ENCODE measurements around the gene LILRB4.

The LILRB4 gene

DNA sequence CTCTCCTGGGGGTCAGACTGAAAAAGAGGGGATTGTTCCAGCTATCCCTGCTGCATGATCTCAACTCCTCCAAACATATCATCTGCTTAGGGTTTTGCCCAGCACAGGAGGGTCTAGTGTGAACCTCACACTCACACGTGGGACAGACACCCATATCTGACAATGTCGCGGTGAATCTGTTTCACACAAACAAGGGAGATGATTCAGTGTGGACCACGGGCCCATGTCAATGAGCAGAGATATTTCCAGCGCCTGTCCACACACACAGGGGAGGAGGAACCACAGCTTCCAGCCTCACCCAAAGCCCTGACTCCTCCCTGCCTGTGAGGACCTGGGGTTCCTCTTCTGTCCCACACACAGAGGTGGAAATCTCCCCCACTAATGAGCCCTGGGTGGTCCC is 31.9 kb downstream of the LILRB4 start:
- H3K9me3 ChIP-seq (ENCODE audit: control insufficient read depth, insufficient read depth, low read depth, low read length): no peaks in the 10 kb centered on the region
- no peaks in the 10 kb centered on the region for H3K36me3 ChIP-seq (ENCODE audit: control insufficient read depth in 2 of 2, insufficient read depth in 1 of 2, low read length in 2 of 2)
- no peak overlapping the region for H3K27ac ChIP-seq (ENCODE audit: extremely low read depth, low read depth, low read length)
- H3K4me3 ChIP-seq (ENCODE audit: low read depth, low read length): no peak overlapping the region
- ChIA-PET POLR2A (no interaction called here), CTCF (interaction anchor here (0.7 to 1.0 kb wide), 2 partner anchors 20 to 1639 kb away, joined by 3 to 4 read pairs; no protein-coding TSS in a partner anchor)
- H3K4me1 ChIP-seq (ENCODE audit: control insufficient read depth, insufficient read depth, low read length): no peaks in the 10 kb centered on the region
- TF ChIP-seq ZFP37 (tag by site-specific recombination; IDR thresholded peaks at IDR 0.05) (no peak), RBAK (tag by site-specific recombination; IDR thresholded peaks at IDR 0.05) (no peak), ZNF571 (tag by site-specific recombination; IDR thresholded peaks at IDR 0.05) (no peak), ZNF169 (tag by site-specific recombination; IDR thresholded peaks at IDR 0.05) (no peak), ZSCAN30 (tag by site-specific recombination; IDR thresholded peaks at IDR 0.05) (no peak), TCF7L2 (IDR thresholded peaks at IDR 0.05; ENCODE audit: borderline replicate concordance, low read depth, low read length) (no peak), ZNF596 (tag by site-specific recombination; IDR thresholded peaks at IDR 0.05) (no peak), ZNF138 (tag by site-specific recombination; IDR thresholded peaks at IDR 0.05; ENCODE audit: borderline replicate concordance) (no peak), ZNF16 (tag by site-specific recombination; IDR thresholded peaks at IDR 0.05; ENCODE audit: low read depth) (no peak), ZNF548 (tag by site-specific recombination; IDR thresholded peaks at IDR 0.05) (no peak), ZNF837 (tag by site-specific recombination; IDR thresholded peaks at IDR 0.05) (no peak)
- TF ChIP-seq, protein P1, sequence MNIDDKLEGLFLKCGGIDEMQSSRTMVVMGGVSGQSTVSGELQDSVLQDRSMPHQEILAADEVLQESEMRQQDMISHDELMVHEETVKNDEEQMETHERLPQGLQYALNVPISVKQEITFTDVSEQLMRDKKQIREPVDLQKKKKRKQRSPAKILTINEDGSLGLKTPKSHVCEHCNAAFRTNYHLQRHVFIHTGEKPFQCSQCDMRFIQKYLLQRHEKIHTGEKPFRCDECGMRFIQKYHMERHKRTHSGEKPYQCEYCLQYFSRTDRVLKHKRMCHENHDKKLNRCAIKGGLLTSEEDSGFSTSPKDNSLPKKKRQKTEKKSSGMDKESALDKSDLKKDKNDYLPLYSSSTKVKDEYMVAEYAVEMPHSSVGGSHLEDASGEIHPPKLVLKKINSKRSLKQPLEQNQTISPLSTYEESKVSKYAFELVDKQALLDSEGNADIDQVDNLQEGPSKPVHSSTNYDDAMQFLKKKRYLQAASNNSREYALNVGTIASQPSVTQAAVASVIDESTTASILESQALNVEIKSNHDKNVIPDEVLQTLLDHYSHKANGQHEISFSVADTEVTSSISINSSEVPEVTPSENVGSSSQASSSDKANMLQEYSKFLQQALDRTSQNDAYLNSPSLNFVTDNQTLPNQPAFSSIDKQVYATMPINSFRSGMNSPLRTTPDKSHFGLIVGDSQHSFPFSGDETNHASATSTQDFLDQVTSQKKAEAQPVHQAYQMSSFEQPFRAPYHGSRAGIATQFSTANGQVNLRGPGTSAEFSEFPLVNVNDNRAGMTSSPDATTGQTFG (tag by site-specific recombination; IDR thresholded peaks at IDR 0.05; ENCODE audit: borderline replicate concordance): no peak
- TF ChIP-seq, protein P2, sequence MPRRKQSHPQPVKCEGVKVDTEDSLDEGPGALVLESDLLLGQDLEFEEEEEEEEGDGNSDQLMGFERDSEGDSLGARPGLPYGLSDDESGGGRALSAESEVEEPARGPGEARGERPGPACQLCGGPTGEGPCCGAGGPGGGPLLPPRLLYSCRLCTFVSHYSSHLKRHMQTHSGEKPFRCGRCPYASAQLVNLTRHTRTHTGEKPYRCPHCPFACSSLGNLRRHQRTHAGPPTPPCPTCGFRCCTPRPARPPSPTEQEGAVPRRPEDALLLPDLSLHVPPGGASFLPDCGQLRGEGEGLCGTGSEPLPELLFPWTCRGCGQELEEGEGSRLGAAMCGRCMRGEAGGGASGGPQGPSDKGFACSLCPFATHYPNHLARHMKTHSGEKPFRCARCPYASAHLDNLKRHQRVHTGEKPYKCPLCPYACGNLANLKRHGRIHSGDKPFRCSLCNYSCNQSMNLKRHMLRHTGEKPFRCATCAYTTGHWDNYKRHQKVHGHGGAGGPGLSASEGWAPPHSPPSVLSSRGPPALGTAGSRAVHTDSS (tag by site-specific recombination; IDR thresholded peaks at IDR 0.05): no peak
- TF ChIP-seq, protein P3, sequence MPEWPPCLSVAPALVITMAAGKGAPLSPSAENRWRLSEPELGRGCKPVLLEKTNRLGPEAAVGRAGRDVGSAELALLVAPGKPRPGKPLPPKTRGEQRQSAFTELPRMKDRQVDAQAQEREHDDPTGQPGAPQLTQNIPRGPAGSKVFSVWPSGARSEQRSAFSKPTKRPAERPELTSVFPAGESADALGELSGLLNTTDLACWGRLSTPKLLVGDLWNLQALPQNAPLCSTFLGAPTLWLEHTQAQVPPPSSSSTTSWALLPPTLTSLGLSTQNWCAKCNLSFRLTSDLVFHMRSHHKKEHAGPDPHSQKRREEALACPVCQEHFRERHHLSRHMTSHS (tag by site-specific recombination; IDR thresholded peaks at IDR 0.05): no peak

DNA sequence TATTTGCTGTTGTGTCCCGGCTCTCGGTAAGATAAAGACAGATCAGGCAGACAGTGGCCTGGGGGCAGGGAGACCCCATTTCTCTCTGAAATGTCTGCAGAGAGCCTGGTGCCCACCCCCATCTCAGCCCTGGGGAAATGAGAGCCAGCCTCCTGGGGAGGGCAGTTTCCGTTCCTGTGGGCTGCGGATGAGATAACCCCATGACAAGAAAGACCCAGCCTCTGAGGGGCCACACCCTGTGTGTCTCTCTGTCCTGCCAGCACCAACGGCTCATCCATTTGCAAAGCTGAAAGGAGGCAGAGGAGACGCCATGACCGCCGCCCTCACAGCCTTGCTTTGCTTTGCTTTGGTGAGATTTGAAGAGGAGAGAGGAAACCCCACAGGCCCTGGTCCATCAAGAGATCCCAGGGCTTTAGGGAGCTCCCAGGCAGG is 33.3 kb downstream of the LILRB4 start:
- Histone ChIP-seq H3K27ac (ENCODE audit: extremely low read depth, low read depth, low read length) (no peak overlapping the region), H3K9me3 (ENCODE audit: control insufficient read depth, insufficient read depth, low read depth, low read length) (no peaks in the 10 kb centered on the region), H3K4me1 (ENCODE audit: control insufficient read depth, insufficient read depth, low read length) (no peaks in the 10 kb centered on the region), H3K4me3 (ENCODE audit: low read depth, low read length) (no peak overlapping the region), H3K36me3 (ENCODE audit: control insufficient read depth in 2 of 2, insufficient read depth in 1 of 2, low read length in 2 of 2) (no peaks in the 10 kb centered on the region)
- POLR2A ChIA-PET: no interaction called here
- CTCF ChIA-PET: interaction anchor here (0.6 to 1.0 kb wide), 2 partner anchors 22 to 34 kb away, joined by 3 to 6 read pairs; no protein-coding TSS in a partner anchor
- TF ChIP-seq KLF1 (tag by site-specific recombination; IDR thresholded peaks at IDR 0.05): no peak
- no peak for TF ChIP-seq SETDB1 (IDR thresholded peaks at IDR 0.05; ENCODE audit: insufficient read length, low read length)
- TF ChIP-seq, protein P4, sequence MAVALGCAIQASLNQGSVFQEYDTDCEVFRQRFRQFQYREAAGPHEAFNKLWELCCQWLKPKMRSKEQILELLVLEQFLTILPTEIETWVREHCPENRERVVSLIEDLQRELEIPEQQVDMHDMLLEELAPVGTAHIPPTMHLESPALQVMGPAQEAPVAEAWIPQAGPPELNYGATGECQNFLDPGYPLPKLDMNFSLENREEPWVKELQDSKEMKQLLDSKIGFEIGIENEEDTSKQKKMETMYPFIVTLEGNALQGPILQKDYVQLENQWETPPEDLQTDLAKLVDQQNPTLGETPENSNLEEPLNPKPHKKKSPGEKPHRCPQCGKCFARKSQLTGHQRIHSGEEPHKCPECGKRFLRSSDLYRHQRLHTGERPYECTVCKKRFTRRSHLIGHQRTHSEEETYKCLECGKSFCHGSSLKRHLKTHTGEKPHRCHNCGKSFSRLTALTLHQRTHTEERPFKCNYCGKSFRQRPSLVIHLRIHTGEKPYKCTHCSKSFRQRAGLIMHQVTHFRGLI (tag by site-specific recombination; IDR thresholded peaks at IDR 0.05): no peak
- TF ChIP-seq ZNF133 (tag by site-specific recombination; IDR thresholded peaks at IDR 0.05): no peak
- no peak for TF ChIP-seq ZNF214 (tag by site-specific recombination; IDR thresholded peaks at IDR 0.05; ENCODE audit: borderline replicate concordance)
- no peak for TF ChIP-seq SALL2 (tag by site-specific recombination; IDR thresholded peaks at IDR 0.05; ENCODE audit: borderline replicate concordance)
- TF ChIP-seq, protein P5, sequence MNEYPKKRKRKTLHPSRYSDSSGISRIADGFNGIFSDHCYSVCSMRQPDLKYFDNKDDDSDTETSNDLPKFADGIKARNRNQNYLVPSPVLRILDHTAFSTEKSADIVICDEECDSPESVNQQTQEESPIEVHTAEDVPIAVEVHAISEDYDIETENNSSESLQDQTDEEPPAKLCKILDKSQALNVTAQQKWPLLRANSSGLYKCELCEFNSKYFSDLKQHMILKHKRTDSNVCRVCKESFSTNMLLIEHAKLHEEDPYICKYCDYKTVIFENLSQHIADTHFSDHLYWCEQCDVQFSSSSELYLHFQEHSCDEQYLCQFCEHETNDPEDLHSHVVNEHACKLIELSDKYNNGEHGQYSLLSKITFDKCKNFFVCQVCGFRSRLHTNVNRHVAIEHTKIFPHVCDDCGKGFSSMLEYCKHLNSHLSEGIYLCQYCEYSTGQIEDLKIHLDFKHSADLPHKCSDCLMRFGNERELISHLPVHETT (tag by site-specific recombination; IDR thresholded peaks at IDR 0.05): no peak
- TF ChIP-seq ZNF830 (tag by site-specific recombination; IDR thresholded peaks at IDR 0.05; ENCODE audit: low read depth): no peak
- TF ChIP-seq ZNF426 (tag by site-specific recombination; IDR thresholded peaks at IDR 0.05): no peak
- no peak for TF ChIP-seq ZBTB48 (tag by site-specific recombination; IDR thresholded peaks at IDR 0.05)
- TF ChIP-seq, protein P6, sequence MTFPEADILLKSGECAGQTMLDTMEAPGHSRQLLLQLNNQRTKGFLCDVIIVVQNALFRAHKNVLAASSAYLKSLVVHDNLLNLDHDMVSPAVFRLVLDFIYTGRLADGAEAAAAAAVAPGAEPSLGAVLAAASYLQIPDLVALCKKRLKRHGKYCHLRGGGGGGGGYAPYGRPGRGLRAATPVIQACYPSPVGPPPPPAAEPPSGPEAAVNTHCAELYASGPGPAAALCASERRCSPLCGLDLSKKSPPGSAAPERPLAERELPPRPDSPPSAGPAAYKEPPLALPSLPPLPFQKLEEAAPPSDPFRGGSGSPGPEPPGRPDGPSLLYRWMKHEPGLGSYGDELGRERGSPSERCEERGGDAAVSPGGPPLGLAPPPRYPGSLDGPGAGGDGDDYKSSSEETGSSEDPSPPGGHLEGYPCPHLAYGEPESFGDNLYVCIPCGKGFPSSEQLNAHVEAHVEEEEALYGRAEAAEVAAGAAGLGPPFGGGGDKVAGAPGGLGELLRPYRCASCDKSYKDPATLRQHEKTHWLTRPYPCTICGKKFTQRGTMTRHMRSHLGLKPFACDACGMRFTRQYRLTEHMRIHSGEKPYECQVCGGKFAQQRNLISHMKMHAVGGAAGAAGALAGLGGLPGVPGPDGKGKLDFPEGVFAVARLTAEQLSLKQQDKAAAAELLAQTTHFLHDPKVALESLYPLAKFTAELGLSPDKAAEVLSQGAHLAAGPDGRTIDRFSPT (tag by site-specific recombination; IDR thresholded peaks at IDR 0.05): no peak
- TF ChIP-seq ZNF510 (tag by site-specific recombination; IDR thresholded peaks at IDR 0.05; ENCODE audit: insufficient replicate concordance): no peak

Data from HEK293 (cell line).